OCI-LY1 (cell line): ENCODE results near the gene KIAA0319L.

Source experiments
- H2AFZ ChIP-seq: fragments of 200-600 bp; sonication (generic), shearing (Covaris generic); 2 replicates; pipeline ENCODE4 v1.6.0; 2014; ENCODE audit warnings: antibody characterized with exemption, mild to moderate bottlenecking, low read length
- H3F3A ChIP-seq: fragments of 200-600 bp; sonication (generic), shearing (Covaris generic); 2 replicates; pipeline ENCODE4 v1.6.0; 2014; ENCODE audit warnings: mild to moderate bottlenecking, antibody characterized with exemption, low read length, moderate library complexity; ENCODE audit not compliant: insufficient read depth
- H3K27ac ChIP-seq: fragments of 200-600 bp; sonication (generic); 2 replicates; pipeline ENCODE4 v1.5.1; 2014; ENCODE audit warnings: low read length, mixed run types, mild to moderate bottlenecking, low read depth; ENCODE audit not compliant: poor library complexity, severe bottlenecking
- H3K27me3 ChIP-seq: fragments of 200-600 bp; sonication (generic); 2 replicates; pipeline ENCODE4 v1.6.0; 2014; ENCODE audit warnings: antibody characterized with exemption, mild to moderate bottlenecking, low read length, moderate library complexity; ENCODE audit not compliant: insufficient read depth
- H3K36me3 ChIP-seq: fragments of 200-600 bp; sonication (generic); 2 replicates; pipeline ENCODE4 v1.6.1; 2014; ENCODE audit warnings: mild to moderate bottlenecking, antibody characterized with exemption, low read length, moderate library complexity, mixed read lengths; ENCODE audit not compliant: insufficient read depth
- H3K4me1 ChIP-seq: fragments of 200-600 bp; sonication (generic); 2 replicates; pipeline ENCODE4 v1.5.1; 2014; ENCODE audit warnings: mild to moderate bottlenecking, low read length, moderate library complexity; ENCODE audit not compliant: insufficient read depth, severe bottlenecking
- H3K4me2 ChIP-seq: fragments of 200-600 bp; sonication (generic), shearing (Covaris generic); 2 replicates; pipeline ENCODE4 v1.6.1; 2014; ENCODE audit warnings: low read length
- H3K4me3 ChIP-seq: fragments of 200-600 bp; sonication (generic); 2 replicates; pipeline ENCODE4 v1.5.1; 2014; ENCODE audit warnings: low read length, low read depth, mild to moderate bottlenecking, mixed read lengths; ENCODE audit not compliant: poor library complexity, severe bottlenecking
- H3K79me2 ChIP-seq: fragments of 200-600 bp; shearing (Covaris generic); 2 replicates; pipeline ENCODE4 v1.6.1; 2016; ENCODE audit warnings: mixed run types, low read length, mixed read lengths; ENCODE audit not compliant: insufficient read depth
- H3K9ac ChIP-seq: fragments of 200-600 bp; sonication (generic), shearing (Covaris generic); 2 replicates; pipeline ENCODE4 v1.6.1; 2014; ENCODE audit warnings: mild to moderate bottlenecking, low read length, mixed read lengths
- H3K9me2 ChIP-seq: fragments of 200-600 bp; sonication (generic), shearing (Covaris generic); 2 replicates; pipeline ENCODE4 v1.6.1; 2014; ENCODE audit warnings: low read depth, mild to moderate bottlenecking, low read length, mixed read lengths
- H3K9me3 ChIP-seq: fragments of 200-600 bp; shearing (Covaris generic); 2 replicates; pipeline ENCODE4 v1.6.1; 2014; ENCODE audit warnings: low read length, mixed read lengths
- H4K20me1 ChIP-seq: fragments of 200-600 bp; sonication (generic), shearing (Covaris generic); 2 replicates; pipeline ENCODE4 v1.6.0; 2016; ENCODE audit warnings: mild to moderate bottlenecking, low read length; ENCODE audit not compliant: insufficient read depth
- CTCF ChIP-seq: fragments of 200-600 bp; sonication (generic), shearing (Covaris generic); IDR thresholded peaks from 2 replicates; pipeline ENCODE4 v1.5.1; 2017; ENCODE audit warnings: mild to moderate bottlenecking, antibody characterized with exemption, low read length, moderate library complexity, mixed read lengths
- EZH2 ChIP-seq: fragments of 200-600 bp; sonication (generic), shearing (Covaris generic); IDR thresholded peaks from 2 replicates; pipeline ENCODE4 v1.8.0; 2017; ENCODE audit warnings: borderline replicate concordance, mixed run types, mild to moderate bottlenecking, antibody characterized with exemption, low read length, moderate library complexity, mixed read lengths

The KIAA0319L gene

DNA sequence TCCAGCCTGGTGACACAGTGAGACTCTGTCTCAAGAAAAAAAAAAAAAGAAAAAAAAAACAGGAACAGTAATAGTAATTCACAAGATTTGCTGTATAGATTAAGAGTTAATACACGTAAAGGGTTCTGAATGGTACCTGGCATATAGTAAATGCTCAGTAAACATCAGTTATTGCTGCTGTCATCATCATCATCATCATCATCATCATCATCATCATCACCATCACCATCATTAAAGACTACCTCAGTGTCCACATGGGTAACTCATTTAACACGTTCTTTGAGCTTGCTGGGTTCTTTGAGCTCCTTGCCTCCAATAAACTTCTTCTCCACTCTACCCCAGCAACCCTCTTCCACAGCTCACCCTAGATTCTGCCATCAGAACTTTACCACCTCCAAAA, 55.0 kb downstream of the KIAA0319L start:
- Histone ChIP-seq H3F3A (no peaks in the 10 kb centered on the region), H3K27ac (no peak overlapping the region), H4K20me1 (no peaks in the 10 kb centered on the region), H3K9ac (no peak overlapping the region), H3K27me3 (no peaks in the 10 kb centered on the region), H3K4me2 (no peak overlapping the region), H3K36me3 (no peaks in the 10 kb centered on the region), H3K4me1 (peaks cover 24% of the 10 kb centered on the region), H3K4me3 (no peak overlapping the region), H3K9me3 (no peaks in the 10 kb centered on the region), H2AFZ (no peak overlapping the region), H3K79me2 (no peaks in the 10 kb centered on the region), H3K9me2 (no peaks in the 10 kb centered on the region)
- no peak for TF ChIP-seq CTCF
- no peak for TF ChIP-seq EZH2

DNA sequence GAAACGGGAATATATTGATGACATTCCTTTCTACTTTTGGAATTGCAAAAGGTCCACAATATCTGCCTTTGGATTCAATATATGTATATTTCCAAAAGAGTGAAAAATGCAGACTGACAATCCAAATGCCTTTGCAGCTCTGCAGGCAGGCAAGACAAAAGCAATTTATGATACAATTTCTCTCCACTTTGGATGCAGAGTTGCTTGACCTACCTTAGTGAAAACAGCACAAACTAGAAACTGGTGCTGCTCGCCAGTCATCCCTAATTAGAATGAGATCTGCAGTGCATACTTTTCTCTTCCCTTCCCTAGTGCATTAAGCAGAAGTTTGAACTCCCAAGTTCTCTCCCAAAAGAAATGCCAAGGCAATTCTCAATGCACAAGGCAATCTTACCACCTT, 56.8 kb downstream of the KIAA0319L start:
- no peak overlapping the region for H3K9ac ChIP-seq
- TF ChIP-seq CTCF (no peak), EZH2 (no peak)
- no peak overlapping the region for H3K27ac ChIP-seq
- no peak overlapping the region for H2AFZ ChIP-seq
- no peaks in the 10 kb centered on the region for H3K9me2 ChIP-seq
- H3K4me1 ChIP-seq, result peaks cover 6% of the 10 kb centered on the region
- no peak overlapping the region for H3K4me2 ChIP-seq
- H3F3A ChIP-seq, result no peaks in the 10 kb centered on the region
- no peaks in the 10 kb centered on the region for H3K79me2 ChIP-seq
- H3K36me3 ChIP-seq, result no peaks in the 10 kb centered on the region
- H3K9me3 ChIP-seq, result no peaks in the 10 kb centered on the region
- no peak overlapping the region for H3K4me3 ChIP-seq
- H3K27me3 ChIP-seq, result no peaks in the 10 kb centered on the region
- H4K20me1 ChIP-seq, result no peaks in the 10 kb centered on the region

- Histone ChIP-seq H3K4me3 (no peak overlapping the region), H2AFZ (no peak overlapping the region), H3K4me1 (peaks cover 2% of the 10 kb centered on the region), H3K79me2 (no peaks in the 10 kb centered on the region), H3K4me2 (no peak overlapping the region), H3K9me3 (no peaks in the 10 kb centered on the region), H3K36me3 (no peaks in the 10 kb centered on the region), H3K9ac (no peak overlapping the region), H3K9me2 (no peaks in the 10 kb centered on the region), H3F3A (no peaks in the 10 kb centered on the region), H3K27ac (no peak overlapping the region), H3K27me3 (no peaks in the 10 kb centered on the region), H4K20me1 (no peaks in the 10 kb centered on the region)
- TF ChIP-seq EZH2, result no peak
- no peak for TF ChIP-seq CTCF
Measured at GRCh38 chr1:35499652-35500176, 57.5 kb downstream of the KIAA0319L start.
